MV-4-11 (cell line): ENCODE results near the gene ULK4.
"Not testable (repeated sequence)": the region's sequence is repeated elsewhere in the genome, so short reads cannot be mapped to it uniquely, and the experiment has no call there.

ENCODE experiments used
- DNase-seq: peaks from one replicate; lab custom pipeline; 2025; lab: John Stamatoyannopoulos, UW

The ULK4 gene

DNA sequence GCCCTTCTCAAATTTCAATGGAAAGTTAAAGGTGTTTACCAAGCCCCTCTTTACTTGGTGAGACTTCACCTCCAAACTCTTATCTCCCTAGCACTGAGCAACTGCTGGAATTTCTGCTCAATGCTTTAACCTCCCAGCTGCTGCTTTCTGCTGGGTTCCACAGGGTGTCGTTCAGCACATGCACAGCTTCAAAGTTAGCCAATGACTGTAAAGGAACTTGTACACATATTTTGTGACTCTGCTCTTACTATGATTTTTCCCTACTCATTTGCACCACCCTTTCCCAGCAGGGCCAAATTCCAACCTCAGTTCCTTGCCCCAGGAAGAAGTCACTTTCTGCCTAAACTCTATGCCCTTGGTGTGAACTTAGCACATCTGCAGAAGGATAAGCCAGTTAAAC, 89.7 kb downstream of the ULK4 start:
- DNase-seq = no peak

DNA sequence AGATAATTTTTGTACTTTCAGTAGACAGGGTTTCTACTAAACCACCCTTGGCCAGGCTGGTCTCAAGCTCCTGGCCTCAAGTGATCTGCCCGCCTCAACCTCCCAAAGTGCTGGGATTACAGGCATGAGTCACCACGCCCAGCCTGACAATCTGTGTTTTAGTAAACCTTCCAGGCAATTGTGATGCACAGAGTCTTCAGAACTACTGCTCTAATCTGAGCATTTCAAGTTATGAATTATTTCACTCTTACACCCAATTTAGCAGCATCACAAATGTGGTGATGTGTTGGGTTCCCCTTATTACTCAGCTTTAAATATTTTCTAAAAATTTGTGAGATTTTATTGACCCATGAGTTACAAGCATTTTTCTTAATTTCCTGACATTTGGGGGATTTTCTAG, 94.4 kb downstream of the ULK4 start:
- no peak for DNase-seq

DNA sequence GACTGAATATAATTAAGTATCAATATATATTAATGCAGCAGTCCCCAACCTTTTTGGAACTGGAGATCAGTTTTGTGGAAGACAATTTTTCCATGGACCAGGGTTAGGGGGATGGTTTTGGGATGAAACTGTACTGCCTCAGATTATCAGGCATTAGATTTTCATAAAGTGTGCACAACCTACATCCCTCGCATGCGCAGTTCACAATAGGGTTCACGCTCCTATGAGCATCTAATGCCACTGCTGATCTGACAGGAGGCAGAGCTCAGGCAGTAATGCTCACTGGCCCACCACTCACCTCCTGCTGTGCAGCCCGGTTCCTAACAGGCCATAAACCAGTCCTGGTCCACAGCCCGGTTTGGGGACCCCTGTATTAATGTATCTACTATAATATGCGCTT, 95.6 kb downstream of the ULK4 start:
- no peak for DNase-seq

DNA sequence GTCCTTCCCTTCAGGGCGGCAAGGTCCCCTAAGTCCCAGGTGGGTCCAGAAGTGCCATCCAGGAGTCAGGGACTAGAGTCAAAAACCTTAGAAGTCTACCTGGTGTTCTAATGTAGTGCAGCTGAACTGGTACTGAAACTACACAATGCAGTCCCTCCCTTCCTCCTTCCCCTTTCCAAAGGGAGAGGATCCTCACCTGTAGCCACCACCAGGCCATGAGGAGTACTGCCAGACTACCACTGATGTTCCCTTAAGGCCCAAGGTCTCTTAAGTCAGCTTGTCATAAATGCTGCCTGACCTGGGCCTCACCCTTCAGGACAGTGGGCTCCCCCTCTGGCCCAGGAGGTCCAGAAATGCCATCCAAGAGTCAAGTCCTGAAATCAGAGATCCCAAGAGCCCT, 98.9 kb downstream of the ULK4 start:
- DNase-seq = no peak

DNA sequence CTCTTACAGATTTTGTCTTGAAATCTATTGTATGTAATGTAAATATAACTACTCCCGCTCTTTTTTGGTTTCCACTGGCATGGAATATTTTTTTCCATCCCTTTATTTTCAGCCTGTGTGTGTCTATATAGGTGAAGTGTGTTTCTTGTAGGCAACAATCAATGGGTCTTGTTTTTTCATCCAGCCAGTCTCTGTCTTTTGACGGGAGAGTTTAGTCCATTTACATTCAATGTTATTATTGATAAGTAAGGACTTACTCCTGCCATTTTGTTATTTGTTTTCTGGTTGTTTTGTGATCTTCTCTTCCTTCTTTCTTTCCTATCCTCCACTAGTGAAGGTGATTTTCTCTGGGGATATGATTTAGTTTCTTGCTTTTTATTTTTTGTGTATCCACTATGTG, 101.4 kb downstream of the ULK4 start:
- DNase-seq = not testable (repeated sequence)

DNA sequence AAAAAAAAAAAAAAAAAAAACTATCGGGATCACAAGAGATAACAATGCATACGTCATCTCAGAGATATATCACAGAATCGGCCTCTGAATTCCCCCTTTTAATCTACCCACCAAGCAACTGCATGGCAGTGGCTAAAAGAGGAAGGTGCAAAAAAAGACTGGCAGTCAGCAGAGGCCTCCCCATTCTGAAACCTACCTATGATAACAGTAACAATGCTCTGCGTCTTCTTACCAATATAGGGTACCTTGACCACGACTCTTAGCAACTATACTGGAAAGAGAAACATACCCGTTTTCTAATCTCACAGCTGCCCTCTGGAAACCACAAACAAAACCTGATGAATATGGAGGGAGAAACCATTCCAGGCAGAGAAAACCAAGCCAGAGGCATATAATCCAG, 106.9 kb downstream of the ULK4 start:
- no peak for DNase-seq

DNA sequence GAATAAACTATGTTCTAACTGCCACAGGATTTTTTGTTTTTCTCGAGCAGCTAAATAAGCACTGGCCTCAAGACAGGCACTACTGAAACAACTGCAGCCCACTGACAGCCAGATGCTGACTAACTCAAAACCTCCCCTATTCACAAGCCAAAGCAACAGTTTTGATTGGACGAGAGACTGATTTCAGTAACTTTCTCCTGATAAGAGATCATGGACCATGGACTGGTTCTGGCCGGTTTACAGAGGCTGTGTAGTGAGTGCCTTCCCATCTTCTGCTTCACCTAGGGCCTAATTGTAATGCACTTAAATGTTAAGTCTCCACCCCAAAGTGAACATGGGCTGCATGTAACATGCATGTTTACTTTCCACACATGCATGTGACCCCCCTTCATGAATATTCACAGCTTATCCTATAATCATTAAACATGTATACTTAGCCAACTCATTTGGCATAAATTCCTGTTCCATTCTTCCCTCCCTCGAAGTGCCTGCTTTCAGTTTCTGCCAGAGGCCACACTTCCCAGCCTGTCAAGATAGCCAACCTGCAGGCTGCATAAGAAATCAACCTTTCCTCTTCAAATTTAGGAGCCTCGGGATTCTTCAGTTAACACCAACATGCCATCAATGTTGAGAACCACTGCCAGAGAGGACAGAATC, 108.2 kb downstream of the ULK4 start:
- DNase-seq = no peak

DNA sequence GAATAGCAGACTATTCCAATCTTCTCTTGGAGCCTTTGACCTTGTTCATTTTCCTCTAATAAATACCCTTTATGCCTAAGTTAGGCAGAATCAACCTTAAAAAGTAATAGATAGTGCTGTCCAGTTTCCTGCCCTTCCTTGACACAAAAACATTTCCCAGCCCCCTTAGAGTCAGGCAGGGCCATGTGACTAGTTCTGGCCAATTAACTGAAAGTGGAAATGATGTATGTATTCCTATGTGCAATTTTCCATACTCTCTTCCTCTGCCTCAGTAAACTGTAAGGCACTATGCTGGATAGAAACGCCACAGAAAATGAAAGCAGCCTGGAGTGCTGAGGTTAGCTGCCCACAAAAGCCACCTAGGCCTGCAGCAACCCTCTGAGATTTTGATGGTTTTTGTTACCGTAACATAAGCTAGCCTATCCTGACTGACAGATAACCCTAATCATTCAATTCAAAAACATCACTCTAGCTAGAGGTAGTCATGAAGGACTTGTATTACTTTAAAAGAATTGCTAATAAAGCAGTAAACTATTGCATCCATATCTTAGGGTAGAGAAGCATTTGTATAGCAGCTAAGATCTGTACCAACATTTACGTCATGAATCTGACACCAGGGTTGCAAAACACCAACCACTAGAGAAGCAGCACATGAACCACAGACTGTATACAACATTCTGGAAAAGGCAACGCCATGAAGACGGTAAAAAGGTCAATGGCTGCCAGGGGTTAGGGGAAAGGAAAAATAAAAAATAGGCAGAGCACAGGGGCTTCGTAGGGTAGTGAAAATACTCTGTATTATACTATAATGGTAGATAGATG, 112.9 kb downstream of the ULK4 start:
- DNase-seq = peak; percentile 72

DNA sequence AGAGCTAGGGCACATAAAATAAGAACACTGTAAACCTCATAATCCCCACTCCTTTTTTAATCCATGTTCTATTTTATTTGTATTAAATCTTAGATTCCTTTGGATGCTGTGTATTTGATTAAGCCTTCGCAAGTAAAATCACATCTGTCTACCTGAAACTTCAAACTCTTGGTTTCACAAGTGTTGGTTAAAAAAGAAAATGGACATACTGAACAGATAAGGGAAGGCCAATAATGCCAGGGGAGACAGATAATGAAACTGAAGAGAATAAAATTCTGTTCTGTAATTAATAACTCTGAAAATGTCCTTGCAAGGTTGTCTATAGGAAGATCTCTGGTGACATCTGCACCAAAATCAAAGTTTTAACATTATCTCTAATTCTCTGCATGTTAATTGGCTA, 114.2 kb downstream of the ULK4 start:
- no peak for DNase-seq

DNA sequence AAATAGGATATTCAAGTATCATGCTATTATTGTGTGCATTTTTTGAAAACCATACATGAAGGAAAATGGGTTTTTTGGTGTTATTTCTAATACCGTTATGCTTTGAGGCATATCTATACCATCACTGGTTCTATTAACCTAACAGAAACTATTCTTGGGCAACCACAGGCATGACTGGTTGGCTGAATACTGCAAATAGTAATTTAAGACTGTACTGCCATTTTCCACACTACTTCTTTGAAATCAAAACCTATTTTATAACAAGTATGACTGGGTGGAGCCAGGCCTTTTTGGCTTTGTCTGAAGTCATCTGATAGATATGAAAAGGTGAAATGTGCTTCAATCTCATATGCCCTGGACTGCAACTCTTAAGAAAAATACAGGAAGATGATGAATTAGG, 115.1 kb downstream of the ULK4 start:
- no peak for DNase-seq

DNA sequence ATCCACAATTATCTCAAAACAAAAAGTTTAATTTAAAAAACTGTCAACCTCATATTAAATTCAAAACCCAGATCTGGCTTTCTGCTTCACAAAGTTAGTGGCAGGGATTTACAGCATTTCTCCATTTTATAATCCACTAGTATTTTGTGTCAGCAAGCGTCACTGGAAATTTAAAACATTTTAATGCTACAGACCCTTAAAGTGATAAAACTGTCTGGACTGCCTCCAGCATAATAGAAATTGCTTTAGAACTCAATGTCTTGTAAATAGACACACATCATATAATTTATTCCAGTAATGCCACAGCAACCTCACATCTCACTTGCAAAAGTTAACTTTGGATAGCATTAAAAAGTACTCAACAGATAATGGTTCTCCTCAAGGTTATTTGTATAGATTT, 116.1 kb downstream of the ULK4 start:
- DNase-seq = no peak

DNA sequence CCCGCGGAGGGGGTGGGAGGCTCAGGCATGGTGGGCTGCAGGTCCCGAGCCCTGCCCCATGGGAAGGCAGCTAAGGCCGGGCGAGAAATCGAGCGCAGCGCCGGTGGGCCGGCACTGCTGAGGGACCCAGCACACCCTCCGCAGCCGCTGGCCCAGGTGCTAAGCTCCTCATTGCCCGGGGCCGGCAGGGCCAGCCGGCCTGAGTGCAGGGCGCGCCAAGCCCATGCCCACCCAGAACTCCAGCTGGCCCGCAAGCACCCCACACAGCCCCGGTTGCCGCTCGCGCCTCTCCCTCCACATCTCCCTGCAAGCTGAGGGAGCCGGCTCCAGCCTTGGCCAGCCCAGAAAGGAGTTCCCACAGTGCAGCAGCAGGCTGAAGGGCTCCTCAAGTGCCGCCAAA, 117.6 kb downstream of the ULK4 start:
- DNase-seq = not testable (repeated sequence)

DNA sequence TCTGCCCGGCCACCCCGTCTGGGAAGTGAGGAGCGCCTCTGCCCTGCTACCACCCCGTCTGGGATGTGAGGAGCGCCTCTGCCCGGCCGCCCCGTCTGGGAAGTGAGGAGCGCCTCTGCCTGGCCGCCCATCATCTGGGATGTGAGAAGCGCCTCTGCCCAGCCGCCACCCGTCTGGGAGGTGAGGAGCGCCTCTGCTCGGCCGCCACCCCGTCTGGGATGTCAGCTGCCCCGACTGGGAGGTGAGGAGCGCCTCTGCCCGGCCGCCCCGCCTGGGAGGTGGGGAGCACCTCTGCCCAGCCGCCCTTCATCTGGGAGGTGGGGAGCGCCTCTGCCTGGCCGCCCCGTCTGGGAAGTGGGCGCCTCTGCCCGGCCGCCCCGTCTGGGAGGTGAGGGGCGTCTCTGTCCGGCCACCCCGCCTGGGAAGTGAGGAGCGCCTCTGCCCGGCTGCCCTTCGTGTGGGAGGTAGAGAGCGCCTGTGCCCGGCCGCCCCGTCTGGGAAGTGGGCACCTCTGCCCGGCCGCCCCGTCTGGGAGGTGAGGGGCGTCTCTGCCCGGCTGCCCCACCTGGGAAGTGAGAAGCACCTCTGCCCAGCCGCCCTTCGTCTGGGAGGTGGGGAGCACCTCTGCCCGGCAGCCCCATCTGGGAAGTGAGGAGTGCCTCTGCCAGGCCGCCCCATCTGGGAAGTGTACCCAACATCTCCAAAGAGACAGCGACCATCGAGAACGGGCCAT, 120.8 kb downstream of the ULK4 start:
- DNase-seq = not testable (repeated sequence)

DNA sequence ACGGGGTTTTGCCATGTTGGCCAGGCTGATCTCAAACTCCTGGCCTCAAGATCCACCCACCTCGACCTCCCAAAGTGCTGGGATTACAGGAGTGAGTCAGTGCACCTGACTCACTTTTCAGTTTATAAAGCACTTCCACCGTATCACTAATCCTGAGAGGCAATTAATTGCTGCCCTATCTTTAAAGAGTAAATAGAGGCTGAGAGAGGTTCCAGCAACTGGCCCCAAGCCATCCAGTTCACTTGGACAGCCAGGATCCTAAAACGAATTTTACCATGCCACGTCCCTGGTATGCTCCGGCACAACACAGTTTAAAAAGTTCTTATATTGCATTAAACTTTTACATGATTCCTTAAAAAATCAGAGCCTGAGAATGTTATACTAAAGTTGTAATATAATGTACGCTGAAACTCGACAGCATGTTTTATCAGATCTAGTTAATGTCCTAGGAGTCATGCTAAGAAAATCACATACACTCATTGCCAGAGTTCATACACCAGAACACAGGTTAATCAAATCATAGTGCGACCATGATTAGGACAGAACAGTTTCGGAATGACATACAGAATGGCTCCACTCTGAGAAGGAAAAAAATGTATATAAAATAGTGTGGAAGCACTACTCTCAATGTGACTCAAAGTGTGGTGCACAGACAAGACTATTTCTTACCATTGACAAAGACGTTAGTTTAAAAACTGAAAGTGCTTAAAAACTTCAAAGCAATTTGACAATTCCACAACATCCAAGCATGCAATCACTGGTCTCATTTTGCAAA, 125.4 kb downstream of the ULK4 start:
- DNase-seq = no peak

DNA sequence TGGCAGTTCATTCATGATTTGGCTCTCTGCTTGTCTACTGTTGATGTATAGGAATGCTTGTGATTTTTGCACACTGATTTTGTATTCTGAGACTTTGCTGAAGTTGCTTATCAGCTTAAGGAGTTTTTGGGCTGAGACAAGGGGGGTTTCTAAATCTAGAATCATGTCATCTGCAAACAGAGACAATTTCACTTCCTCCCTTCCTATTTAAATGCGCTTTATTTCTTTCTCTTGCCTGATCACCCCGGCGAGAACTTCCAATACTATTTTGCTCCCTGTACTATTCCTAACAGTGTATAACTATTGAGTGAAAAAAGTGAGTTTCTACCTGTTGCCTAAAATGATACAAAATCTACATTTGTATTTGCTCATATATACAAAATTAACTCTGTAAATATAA, 128.3 kb downstream of the ULK4 start:
- no peak for DNase-seq

DNA sequence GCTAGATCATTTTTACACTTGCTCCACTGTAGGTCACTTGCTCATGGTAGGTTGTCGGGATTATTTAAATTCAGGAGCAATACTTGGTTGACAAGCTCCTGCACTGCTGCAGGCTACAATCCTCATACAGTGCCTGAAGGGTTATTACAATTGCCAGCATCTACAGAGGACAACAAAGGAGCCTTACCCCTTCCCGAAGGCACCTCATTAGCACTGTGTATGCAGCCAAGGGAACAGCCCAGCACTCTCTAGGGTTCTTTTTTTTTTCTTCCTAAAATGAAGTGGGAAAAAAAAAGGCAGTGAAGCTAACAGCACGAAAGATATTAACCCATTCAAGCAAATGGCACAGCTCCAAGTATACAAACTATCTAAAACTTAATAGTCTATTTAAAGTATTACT, 142.7 kb downstream of the ULK4 start:
- DNase-seq = no peak

DNA sequence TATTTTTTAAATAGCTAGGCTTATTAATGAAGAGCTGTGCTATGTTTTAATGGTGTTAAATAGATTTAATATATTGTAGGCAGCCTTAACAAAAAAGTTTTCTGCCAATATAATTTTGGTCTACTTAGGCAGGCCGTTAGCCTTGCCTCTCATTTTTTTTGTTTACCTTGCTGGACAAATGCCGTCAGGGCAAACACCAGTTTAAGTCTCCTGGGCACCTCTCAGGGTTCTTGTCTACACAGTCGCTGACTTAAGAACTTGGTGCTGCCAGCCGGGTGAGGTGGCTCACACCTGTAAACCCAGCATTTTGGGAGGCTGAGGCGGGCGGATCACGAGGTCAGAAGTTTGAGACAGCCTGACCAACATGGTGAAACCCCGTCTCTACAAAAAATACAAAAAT, 153.3 kb downstream of the ULK4 start:
- no peak for DNase-seq

DNA sequence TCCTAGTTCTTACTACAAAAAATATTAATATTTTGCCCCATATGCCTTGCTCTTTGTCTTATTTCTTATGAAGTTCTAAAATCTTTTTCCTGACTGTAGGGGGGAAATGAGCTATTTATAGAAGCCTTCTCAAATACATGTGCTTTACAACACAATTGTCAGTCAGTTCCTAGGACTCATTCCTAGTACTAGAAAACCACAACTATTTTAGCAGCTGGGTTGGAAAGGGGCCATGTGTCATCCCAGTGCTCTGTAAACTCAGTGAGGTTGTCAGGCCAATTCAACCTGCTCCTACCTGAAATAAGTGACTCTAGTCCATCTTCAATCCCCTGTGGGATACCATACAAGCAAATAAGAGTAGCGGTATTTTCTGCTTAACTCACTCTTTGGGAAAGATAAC, 153.8 kb downstream of the ULK4 start:
- peak; percentile 10 for DNase-seq

DNA sequence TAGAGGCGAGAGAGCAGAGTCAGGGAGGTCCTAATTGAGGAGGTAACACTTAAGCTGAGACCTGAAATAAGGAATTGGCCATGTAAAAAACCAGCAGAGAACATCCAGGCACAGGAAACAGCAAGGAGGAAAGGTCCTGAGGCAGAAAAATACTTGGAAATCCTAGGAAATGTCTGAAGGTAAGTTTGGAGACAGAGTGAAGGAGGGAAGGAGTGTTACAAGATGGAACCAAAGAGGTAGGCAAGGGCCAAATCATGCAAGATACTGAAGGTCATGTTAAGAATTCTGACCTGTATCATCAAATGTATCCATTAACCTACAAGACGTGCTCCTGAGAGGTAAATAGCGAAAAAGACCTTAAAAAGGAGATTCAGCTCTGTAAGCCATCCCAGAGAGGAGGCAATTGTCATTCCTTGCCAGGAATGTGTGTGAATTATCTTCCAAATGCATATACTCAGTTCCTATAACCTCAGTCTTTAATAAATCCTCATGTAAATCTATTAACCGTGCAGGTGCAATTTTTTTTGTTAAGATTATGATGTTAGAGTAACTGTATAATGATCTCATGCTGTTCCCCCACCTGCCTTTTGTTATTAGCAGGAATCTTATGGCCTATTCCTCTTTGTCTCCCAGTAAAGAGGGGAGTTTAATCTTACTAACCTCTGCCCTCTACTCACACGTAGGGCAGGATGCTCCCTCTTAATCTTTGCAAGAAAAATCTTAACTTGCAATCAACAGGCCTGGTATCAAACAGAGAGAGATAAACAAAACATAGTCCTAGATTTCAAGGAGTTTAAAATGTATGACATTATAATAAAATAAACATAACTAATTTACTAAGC, 166.9 kb downstream of the ULK4 start:
- DNase-seq = no peak

DNA sequence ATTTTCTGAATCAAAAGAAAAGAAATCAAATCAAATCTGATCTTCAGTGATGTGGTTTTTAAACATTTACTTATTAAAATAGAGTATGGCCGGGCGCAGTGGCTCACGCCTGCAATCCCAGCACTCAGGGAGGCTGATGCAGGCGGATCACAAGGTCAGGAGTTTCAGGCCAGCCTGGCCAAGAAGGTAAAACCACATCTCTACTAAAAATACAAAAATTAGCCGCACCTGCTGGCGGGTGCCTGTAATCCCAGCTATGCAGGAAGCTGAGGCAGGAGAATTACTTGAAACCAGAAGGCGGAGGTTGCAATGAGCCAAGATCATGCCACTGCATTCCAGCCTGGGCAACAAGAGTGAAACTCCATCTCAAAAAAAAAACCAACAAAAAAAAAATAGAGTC, 169.1 kb downstream of the ULK4 start:
- DNase-seq = no peak

DNA sequence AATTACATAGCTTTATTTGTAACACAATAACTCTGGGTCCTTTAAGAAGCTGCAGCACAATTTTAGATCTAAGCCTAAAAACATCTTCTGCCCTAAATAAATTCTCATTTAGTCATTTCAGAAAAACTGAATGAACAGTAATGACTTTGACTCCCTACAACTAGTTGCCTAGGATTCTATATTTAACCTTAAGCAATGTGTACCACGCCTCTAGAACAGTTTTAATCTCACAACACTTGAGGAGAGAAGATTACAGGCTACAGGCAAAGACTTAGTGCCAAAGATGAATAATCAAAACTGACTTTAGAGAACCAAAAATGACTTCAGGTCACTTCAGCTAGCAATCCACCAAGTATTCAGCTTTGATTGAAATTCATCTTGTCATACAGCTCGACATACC, 192.8 kb downstream of the ULK4 start:
- no peak for DNase-seq
